ENCODE measurements around the gene PARVG. TPM values are rescaled to one million over a fixed set of nuclear protein-coding genes. Genes with fewer than 3 reads are reported as not detected.

PARVG gene
- total and polyA plus RNA-seq, 2 of the 8 experiments (the other 6 are each of a cell fraction or from before 2014, with no cell fraction given): 0.37 to 1.5 TPM

DNA sequence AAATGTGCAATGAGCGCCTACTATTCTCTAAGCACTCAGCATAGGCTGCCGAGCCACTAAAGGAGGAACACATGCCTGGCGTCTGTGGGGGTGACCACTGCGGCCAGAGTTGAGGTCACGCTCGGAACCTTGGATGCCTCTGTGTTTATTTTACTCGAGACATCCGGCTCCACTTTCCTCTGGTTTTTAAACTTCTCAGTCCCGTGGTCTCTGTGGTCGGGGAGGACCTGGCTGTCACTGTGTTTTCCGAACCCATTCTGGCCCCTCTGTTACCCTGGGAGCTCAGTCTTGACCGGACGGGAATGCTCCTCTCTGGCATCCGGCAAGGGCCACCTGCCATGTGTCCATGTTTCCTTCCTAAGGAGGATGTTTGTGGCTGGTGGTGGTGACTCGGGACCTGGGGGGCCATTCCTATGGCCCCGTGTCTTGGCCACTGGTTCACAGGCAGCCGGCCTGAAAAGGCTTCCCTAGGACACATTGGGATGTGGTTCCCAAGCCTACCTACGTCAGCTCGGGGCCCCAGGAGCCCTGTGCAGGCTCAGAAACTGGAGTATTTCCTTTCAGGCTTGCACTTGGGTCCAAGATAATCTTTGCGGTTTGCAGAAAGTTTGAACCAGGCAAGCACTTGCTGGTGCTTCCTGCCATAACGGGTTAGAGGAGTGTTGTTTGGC, 46.7 kb upstream of the PARVG start:
- Histone ChIP-seq H2BK15ac (ENCODE audit: low read length) (no peak overlapping the region; the same call in 1 of the 2 replicates), H3K4ac (replicated peaks; ENCODE audit: insufficient read length, low read depth, low read length) (no peak overlapping the region), H3K79me2 (ENCODE audit: control insufficient read depth in 1 of 2, insufficient read depth in 2 of 2, low read length in 2 of 2) (no peaks in the 10 kb centered on the region), H3K9me3 (ENCODE audit: insufficient read depth in 2 of 2, low read depth in 1 of 2, low read length in 1 of 2) (peaks cover 12 to 17% of the 10 kb centered on the region in 2 experiments; a peak in 3 of 4 replicates), H3K56ac (replicated peaks; ENCODE audit: insufficient read length, low read depth, low read length) (no peak overlapping the region), H3K23ac (ENCODE audit: insufficient read length) (no peak overlapping the region), H4K91ac (replicated peaks; ENCODE audit: insufficient read length, low read length) (no peak overlapping the region), H4K20me1 (replicated peaks in 1 of 2; ENCODE audit: control insufficient read depth in 1 of 2, insufficient read depth in 2 of 2, low read length in 2 of 2) (no peaks in the 10 kb centered on the region), H4K8ac (ENCODE audit: extremely low read depth, insufficient read depth, low read length) (no peak overlapping the region), H3K18ac (ENCODE audit: extremely low read depth, low read length) (no peak overlapping the region), H2BK120ac (replicated peaks; ENCODE audit: low read depth, low read length) (no peak overlapping the region), H2BK5ac (ENCODE audit: low read depth, low read length) (no peak overlapping the region), H3K79me1 (ENCODE audit: low read depth, low read length) (no peaks in the 10 kb centered on the region), H3K4me1 (replicated peaks in 1 of 4; ENCODE audit: control insufficient read depth in 3 of 4, insufficient read depth in 4 of 4, low read length in 3 of 4) (peaks cover 0 to 8% (median 4%) of the 10 kb centered on the region in 4 experiments; a peak in 4 of 7 replicates), H3K27me3 (replicated peaks in 1 of 4; ENCODE audit: control insufficient read depth in 3 of 4, extremely low read depth in 1 of 4, insufficient read depth in 3 of 4, low read length in 3 of 4) (no peaks in the 10 kb centered on the region), H3K9ac (replicated peaks in 1 of 4; ENCODE audit: extremely low read depth in 1 of 4, low read depth in 3 of 4, low read length in 3 of 4) (no peak overlapping the region), H2BK20ac (ENCODE audit: low read length) (no peak overlapping the region), H3K4me3 (ENCODE audit: extremely low read depth in 1 of 4, insufficient read depth in 2 of 4, low read depth in 3 of 4, low read length in 4 of 4) (no peak overlapping the region), H2AFZ (ENCODE audit: low read length) (no peak overlapping the region), H2AK5ac (ENCODE audit: low read depth, low read length) (no peak overlapping the region), H4K5ac (ENCODE audit: insufficient read length, low read depth, low read length) (no peak overlapping the region), H3K14ac (ENCODE audit: insufficient read length) (no peak overlapping the region), H3K27ac (ENCODE audit: low read depth, low read length) (no peak overlapping the region), H3K23me2 (ENCODE audit: low read depth, low read length) (no peaks in the 10 kb centered on the region), H3K4me2 (ENCODE audit: insufficient read depth in 1 of 2, low read depth in 2 of 2, low read length in 2 of 2) (no peak overlapping the region), H2BK12ac (ENCODE audit: low read depth, low read length) (no peak overlapping the region), H3K36me3 (ENCODE audit: control insufficient read depth in 2 of 4, insufficient read depth in 4 of 4, low read length in 3 of 4) (no peaks in the 10 kb centered on the region)
- CTCF ChIA-PET (ENCODE audit: partially characterized antibody): interaction anchor here (0.9 to 1.3 kb wide), 3 partner anchors 15 to 141 kb away, joined by 3 to 4 read pairs (median 4); no protein-coding TSS in a partner anchor
- DNase-seq (ENCODE audit: low read depth in 1 of 2, low spot score in 2 of 2): no peak
- no peak for FAIRE-seq
- POLR2A ChIA-PET (ENCODE audit: partially characterized antibody): interaction anchor here (0.8 kb wide), 1 partner anchor 12 kb away, joined by 3 read pairs; no protein-coding TSS in a partner anchor
- 97% methylated on average over 21 of the region's 21 CpGs; no CpG with 5 or more reads in 1 of the 2 experiments for WGBS, 2 experiments (ENCODE audit: extremely low coverage in 1 of 2, insufficient coverage in 1 of 2, insufficient read length in 1 of 2, insufficient replicate concordance in 2 of 2, low coverage in 1 of 2, low lambda C conversion rate in 2 of 2, missing lambda C conversion rate in 1 of 2)
- no peak for TF ChIP-seq CHD2 (IDR thresholded peaks at IDR 0.05; ENCODE audit: low read length)
- TF ChIP-seq SIN3A (conservative IDR thresholded peaks at IDR 0.05 in 1 of 2, IDR thresholded peaks at IDR 0.05 in 1 of 2; ENCODE audit: low read depth in 1 of 2, low read length in 2 of 2): no peak
